Measurements from ENCODE around the gene DUOXA2. TPM values are rescaled to one million over a fixed set of nuclear protein-coding genes. Genes with fewer than 3 reads are reported as not detected.
"Not testable (repeated sequence)": the region's sequence is repeated elsewhere in the genome, so short reads cannot be mapped to it uniquely, and the experiment has no call there.

The DUOXA2 gene
- total RNA-seq, 1 experiment from 2014 or later, result 1.6 TPM

DNA sequence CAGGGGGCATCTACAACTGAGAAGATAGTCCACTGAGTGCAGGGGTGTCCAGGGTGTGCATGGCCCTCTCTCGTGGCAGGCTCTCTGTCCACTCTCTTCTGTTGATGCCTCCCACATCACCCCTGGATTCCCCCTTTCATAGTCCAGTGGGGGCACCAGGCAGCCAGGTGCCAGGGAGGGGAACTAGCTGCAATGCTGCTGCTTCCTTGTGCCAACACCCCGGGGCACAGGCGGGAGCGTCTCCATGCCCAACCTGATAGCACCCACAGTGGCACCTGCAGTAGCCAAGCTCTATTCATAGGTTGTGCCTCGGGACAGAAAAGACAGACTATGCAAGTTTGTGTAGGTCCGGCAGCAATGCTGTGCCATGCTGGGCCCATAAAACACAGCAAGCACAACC lies 11.9 kb upstream of the DUOXA2 start:
- no TSS peak for BruUV-seq (replicated peaks)

DNA sequence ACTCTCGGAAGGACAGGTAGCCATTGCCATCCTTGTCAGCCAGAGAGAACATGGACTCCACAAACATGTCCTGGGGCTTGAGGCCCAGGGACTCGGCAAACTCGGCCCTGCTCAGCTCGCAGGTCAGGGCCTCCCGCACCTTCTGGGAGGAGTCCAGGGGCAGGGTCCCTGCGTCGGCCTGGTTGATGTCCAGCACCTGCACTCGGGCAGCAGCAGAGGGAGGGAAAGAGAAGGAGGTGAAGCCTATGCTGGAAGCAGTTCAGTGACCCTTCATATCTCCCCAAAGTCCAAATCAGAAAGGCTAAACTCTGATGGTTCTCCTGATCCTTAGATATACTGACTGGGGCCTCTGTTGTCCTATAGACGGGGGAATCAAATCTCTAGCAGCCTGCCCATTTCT lies 10.0 kb upstream of the DUOXA2 start:
- H3K9me3 Mint-ChIP-seq (ENCODE audit: unreplicated experiment); H3K27ac Mint-ChIP-seq (ENCODE audit: unreplicated experiment); H3K4me1 Mint-ChIP-seq (ENCODE audit: low read depth, unreplicated experiment); CTCF ChIA-PET; BruUV-seq (replicated peaks); DNase-seq; POLR2A ChIA-PET; H3K36me3 Mint-ChIP-seq (ENCODE audit: insufficient read depth, unreplicated experiment); H3K4me3 ChIP-seq (ENCODE audit: low read depth, low read length); H3K4me3 Mint-ChIP-seq (ENCODE audit: unreplicated experiment); H3K27me3 Mint-ChIP-seq (ENCODE audit: insufficient read depth, unreplicated experiment); H3K4me1 ChIP-seq; H3K27me3 ChIP-seq (replicated peaks; ENCODE audit: control insufficient read depth, insufficient read depth, low read length); intact Hi-C loops (cut with micrococcal nuclease; ENCODE audit: unreplicated experiment); H3K9me3 ChIP-seq; H3K36me3 ChIP-seq (ENCODE audit: control insufficient read depth, insufficient read depth, low read length): not testable (repeated sequence)

More for the DNA sequence above, 11.9 kb upstream of the DUOXA2 start:
- Histone ChIP-seq H3K36me3 (ENCODE audit: control insufficient read depth, insufficient read depth, low read length) (no peaks in the 10 kb centered on the region), H3K27me3 (replicated peaks; ENCODE audit: control insufficient read depth, insufficient read depth, low read length) (no peaks in the 10 kb centered on the region), H3K4me1 (no peaks in the 10 kb centered on the region), H3K9me3 (no peaks in the 10 kb centered on the region), H3K4me3 (ENCODE audit: low read depth, low read length) (no peak overlapping the region)
- H3K27ac Mint-ChIP-seq (ENCODE audit: unreplicated experiment), result no peak overlapping the region
- no peaks in the 10 kb centered on the region for H3K9me3 Mint-ChIP-seq (ENCODE audit: unreplicated experiment)
- intact Hi-C loops (cut with micrococcal nuclease; ENCODE audit: unreplicated experiment), result no loop called here
- no peak for DNase-seq
- H3K36me3 Mint-ChIP-seq (ENCODE audit: insufficient read depth, unreplicated experiment), result no peaks in the 10 kb centered on the region
- POLR2A ChIA-PET, result no interaction called here
- CTCF ChIA-PET, result interaction anchor here (2.5 kb wide), 1 partner anchor 16 kb away, joined by 9 read pairs; no protein-coding TSS in a partner anchor
- TF ChIP-seq, protein P1, sequence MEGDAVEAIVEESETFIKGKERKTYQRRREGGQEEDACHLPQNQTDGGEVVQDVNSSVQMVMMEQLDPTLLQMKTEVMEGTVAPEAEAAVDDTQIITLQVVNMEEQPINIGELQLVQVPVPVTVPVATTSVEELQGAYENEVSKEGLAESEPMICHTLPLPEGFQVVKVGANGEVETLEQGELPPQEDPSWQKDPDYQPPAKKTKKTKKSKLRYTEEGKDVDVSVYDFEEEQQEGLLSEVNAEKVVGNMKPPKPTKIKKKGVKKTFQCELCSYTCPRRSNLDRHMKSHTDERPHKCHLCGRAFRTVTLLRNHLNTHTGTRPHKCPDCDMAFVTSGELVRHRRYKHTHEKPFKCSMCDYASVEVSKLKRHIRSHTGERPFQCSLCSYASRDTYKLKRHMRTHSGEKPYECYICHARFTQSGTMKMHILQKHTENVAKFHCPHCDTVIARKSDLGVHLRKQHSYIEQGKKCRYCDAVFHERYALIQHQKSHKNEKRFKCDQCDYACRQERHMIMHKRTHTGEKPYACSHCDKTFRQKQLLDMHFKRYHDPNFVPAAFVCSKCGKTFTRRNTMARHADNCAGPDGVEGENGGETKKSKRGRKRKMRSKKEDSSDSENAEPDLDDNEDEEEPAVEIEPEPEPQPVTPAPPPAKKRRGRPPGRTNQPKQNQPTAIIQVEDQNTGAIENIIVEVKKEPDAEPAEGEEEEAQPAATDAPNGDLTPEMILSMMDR (IDR thresholded peaks at IDR 0.05; ENCODE audit: insufficient read depth in 1 of 2, low read depth in 1 of 2, low read length in 1 of 2, severe bottlenecking in 1 of 2, unreplicated experiment in 1 of 2), result no peak
- H3K4me1 Mint-ChIP-seq (ENCODE audit: low read depth, unreplicated experiment), result no peaks in the 10 kb centered on the region
- H3K4me3 Mint-ChIP-seq (ENCODE audit: unreplicated experiment), result no peak overlapping the region
- H3K27me3 Mint-ChIP-seq (ENCODE audit: insufficient read depth, unreplicated experiment), result no peaks in the 10 kb centered on the region

DNA sequence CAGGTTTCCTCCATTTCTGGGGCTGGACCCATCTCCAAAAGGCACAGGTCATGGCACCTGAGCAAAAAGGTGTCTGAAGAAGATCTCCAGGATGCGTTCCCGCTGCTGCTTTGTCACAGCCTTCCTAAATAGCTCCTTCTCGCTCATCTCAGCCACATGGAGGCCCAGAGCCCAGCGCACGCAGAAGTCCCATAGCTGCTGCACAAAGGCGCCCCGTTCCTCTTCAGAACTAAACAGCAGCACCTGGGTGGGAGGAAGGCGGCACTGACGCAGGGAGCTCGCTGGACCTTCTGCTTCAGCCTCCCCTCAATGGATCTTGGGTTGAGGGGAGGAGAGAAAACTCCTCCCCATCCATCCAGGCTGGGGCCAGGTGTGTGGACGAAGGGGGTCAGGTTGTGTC lies 8.5 kb upstream of the DUOXA2 start:
- intact Hi-C loops (cut with micrococcal nuclease; ENCODE audit: unreplicated experiment), result no loop called here
- TF ChIP-seq, protein P1 (IDR thresholded peaks at IDR 0.05; ENCODE audit: insufficient read depth in 1 of 2, low read depth in 1 of 2, low read length in 1 of 2, severe bottlenecking in 1 of 2, unreplicated experiment in 1 of 2), result no peak
- Mint-ChIP-seq H3K4me3 (ENCODE audit: unreplicated experiment) (no peak overlapping the region), H3K36me3 (ENCODE audit: insufficient read depth, unreplicated experiment) (no peaks in the 10 kb centered on the region), H3K4me1 (ENCODE audit: low read depth, unreplicated experiment) (no peaks in the 10 kb centered on the region), H3K27me3 (ENCODE audit: insufficient read depth, unreplicated experiment) (no peaks in the 10 kb centered on the region), H3K27ac (ENCODE audit: unreplicated experiment) (no peak overlapping the region), H3K9me3 (ENCODE audit: unreplicated experiment) (no peaks in the 10 kb centered on the region)
- CTCF ChIA-PET, result interaction anchor here (1.1 kb wide), 1 partner anchor 12 kb away, joined by 3 read pairs; no protein-coding TSS in a partner anchor
- Histone ChIP-seq H3K4me1 (no peaks in the 10 kb centered on the region), H3K36me3 (ENCODE audit: control insufficient read depth, insufficient read depth, low read length) (no peaks in the 10 kb centered on the region), H3K4me3 (ENCODE audit: low read depth, low read length) (no peak overlapping the region), H3K27me3 (replicated peaks; ENCODE audit: control insufficient read depth, insufficient read depth, low read length) (no peaks in the 10 kb centered on the region), H3K9me3 (no peaks in the 10 kb centered on the region)
- DNase-seq, result no peak
- POLR2A ChIA-PET, result no interaction called here
- BruUV-seq (replicated peaks), result no TSS peak
